GM21390 (cell line): ENCODE measurements around the gene ELANE.
"Not testable (repeated sequence)": the region's sequence is repeated elsewhere in the genome, so short reads cannot be mapped to it uniquely, and the experiment has no call there.

ENCODE experiments used
- ATAC-seq: cut with Tn5 transposase; IDR thresholded peaks from one replicate; pipeline ENCODE4 v1.9.1; 2021; ENCODE audit not compliant: unreplicated experiment

ELANE gene

GRCh38 chr19:835210-835810 lies 16.8 kb upstream of the ELANE start:
- no peak for ATAC-seq

GRCh38 chr19:840519-841206 lies 11.4 kb upstream of the ELANE start, which contains the start of gene PRTN3:
PRTN3 (plus strand) TSS chr19:840999; CDS start chr19:841009, 10 bp downstream.
- ATAC-seq = no peak

DNA sequence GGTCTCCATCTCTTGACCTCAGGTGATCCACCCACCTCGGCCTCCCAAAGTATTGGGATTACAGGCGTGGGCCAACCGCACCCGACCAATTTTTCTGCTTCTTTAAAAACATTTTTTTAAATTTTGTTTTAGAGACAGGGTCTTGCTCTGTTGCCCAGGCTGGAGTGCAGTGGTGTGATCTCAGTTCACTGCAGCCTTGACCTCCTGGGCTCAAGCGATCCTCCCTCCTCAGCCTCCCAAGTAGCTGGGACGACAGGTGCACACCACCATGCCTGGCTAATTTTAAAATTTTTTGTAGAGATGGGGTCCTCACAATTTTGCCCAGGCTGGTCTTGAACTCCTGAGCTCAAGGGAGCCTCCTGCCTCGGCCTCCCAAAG lies 9.3 kb upstream of the ELANE start:
- not testable (repeated sequence) for ATAC-seq

DNA sequence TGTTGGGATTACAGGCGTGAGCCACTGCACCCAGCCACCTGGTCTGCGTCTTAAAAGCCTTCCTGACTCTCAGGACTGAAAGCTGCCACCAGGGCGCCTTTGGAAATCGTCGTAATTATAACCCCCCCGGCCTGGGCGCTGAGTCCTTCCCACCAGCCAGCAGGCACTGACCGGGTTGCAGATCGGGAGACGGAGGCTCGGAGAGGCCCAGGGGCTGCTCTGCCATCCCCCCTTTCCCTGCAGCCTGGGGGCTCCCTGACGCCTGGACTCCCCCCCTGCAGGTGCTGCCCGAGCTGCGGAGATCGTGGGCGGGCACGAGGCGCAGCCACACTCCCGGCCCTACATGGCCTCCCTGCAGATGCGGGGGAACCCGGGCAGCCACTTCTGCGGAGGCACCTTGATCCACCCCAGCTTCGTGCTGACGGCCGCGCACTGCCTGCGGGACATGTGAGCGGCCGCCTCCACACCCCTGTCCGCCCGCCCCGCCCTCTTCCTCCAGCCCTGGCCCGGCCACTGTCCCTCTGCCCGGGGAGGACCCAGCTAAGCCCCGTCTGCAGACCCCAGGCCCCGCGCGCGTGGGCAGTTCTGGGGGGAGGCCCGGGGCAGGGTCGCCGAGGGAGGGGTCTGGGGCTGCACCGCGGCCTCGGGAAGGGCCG lies 8.8 kb upstream of the ELANE start:
- ATAC-seq = no peak

- no peak for ATAC-seq
These were observed 8.1 kb upstream of the ELANE start for GRCh38 chr19:843836-844545.

- no peak for ATAC-seq
These were observed 7.5 kb upstream of the ELANE start for GRCh38 chr19:844546-844971.

DNA sequence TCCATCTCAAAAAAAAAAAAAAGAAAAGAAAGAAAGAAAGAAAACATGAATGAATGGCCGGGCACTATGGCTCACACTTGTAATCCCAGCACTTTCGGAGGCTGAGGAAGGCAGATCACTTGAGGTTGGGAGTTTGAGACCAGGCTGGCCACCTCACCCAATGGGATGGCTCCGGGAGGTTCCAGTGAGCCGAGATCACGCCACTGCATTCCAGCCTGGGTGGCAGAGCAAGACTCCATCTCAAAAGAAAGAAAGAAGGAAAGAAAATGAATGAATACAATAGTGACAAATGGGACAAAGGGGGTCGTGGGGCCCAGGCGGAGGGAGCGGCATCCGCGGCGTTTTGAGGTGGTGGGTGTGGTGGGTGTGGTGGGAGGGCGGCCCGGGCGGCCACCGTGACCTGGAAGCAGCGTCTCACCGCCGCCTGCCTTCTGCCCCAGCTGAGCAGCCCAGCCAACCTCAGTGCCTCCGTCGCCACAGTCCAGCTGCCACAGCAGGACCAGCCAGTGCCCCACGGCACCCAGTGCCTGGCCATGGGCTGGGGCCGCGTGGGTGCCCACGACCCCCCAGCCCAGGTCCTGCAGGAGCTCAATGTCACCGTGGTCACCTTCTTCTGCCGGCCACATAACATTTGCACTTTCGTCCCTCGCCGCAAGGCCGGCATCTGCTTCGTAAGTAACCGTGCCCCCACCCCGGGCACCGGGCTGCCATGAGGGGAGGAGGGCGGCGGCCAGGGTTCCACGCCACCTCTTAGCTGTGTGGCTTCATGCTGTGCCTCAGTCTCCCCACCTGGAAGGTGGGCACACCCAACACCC lies 6.2 kb upstream of the ELANE start:
- ATAC-seq = no peak

GRCh38 chr19:848386-848921 lies 3.6 kb upstream of the ELANE start:
- ATAC-seq = no peak

GRCh38 chr19:849195-849594 lies 2.9 kb upstream of the ELANE start:
- not testable (repeated sequence) for ATAC-seq

DNA sequence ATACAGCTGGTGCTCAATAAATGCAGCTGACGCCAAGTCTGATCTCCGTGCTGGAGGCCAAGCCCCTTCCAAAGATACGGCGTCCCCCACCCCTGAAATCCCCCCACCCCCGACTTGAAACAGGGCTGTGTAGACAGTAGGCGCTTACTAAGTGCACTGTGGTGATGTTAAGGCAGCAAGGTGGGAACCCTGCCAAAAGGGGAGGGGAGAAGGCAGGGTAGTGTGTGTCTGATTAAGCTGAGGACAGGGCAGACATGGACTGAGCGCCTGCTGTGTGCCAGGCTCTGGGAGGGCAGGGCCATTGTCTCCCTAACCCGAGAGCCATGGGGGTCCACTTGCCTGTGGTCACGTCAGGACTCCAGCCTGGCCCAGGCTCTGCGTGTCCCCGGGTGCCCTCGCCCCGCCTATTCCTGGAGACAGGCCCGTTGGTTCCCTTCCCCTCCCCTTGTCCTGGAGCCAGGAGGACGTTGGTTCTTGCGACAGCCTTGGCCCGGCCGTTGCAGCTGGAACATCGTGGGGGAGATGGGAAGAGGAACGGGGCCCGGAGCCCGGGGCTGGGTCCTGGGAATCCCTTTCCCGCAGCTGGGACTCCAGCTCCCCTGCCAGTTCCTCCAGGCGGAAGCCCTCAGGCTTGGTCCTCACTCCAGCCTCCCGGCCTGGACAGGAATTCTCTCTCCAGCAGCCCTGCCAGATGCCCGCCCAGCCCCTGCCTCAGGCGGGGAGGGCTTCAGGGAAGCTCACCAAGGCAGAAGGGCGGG lies 1.7 kb upstream of the ELANE start:
- no peak for ATAC-seq

DNA sequence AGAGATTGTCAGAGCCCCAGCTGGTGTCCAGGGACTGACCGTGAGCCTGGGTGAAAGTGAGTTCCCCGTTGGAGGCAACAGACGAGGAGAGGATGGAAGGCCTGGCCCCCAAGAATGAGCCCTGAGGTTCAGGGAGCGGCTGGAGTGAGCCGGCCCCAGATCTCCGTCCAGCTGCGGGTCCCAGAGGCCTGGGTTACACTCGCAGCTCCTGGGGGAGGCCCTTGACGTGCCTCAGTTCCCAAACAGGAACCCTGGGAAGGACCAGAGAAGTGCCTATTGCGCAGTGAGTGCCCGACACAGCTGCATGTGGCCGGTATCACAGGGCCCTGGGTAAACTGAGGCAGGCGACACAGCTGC lies 1.1 kb upstream of the ELANE start:
- no peak for ATAC-seq

DNA sequence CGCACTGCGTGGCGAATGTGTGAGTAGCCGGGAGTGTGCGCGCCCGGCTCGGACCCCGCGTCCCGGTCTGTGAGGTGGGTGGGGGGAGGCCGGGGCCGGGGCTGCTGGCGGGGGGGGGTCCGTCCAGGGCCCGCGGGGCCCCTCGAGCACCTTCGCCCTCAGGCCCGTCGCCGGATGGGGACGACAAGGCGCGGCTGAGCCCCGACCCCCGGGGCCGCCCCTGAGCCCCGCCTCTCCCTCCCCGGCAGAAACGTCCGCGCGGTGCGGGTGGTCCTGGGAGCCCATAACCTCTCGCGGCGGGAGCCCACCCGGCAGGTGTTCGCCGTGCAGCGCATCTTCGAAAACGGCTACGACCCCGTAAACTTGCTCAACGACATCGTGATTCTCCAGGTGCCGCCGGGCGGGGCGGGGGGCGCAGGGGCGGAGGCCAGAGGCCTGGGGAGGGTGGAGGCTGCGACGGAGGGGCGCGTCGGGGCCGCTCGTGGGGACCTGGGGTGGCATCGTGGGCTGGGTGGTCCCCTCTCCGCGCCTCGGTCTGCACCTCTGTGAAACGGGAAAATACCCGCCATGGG lies 997 bp downstream of the ELANE start:
- ATAC-seq = no peak

- ATAC-seq = not testable (repeated sequence)
These were observed 1.6 kb downstream of the ELANE start for GRCh38 chr19:853614-854220.

DNA sequence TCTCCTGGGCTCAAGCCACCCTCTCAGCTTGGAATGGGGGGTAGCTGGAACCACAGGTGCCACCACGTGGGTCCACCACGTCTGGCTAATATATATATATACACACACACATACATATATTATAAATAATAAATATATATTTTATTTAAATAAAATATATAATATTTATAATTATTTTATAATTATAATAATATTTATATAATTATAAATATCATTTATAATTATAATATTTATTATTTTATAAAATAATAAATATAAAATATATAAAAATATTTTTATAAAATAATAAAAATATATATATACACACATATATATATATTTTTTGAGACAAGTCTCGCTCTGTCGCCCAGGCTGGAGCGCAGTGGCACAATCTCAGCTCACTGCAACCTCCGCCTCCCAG lies 2.4 kb downstream of the ELANE start:
- ATAC-seq = no peak

DNA sequence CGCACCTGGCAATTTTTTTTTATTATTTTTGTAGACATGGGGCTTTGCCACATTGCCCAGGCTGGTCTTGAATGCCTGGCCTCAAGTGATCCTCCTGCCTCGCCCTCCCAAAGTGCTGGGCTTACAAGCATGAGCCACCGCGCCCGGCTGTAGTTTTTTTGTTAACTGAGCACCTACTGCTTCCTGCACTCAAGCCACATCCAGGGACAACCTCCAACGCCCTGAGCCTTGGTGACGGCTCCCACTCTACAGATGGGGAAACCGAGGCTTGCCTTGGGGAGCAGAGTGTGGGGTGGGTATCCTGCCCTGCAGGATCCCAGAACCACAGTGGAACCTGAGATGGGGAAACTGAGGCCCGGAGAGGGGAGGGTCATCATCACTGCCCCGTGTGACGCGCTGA lies 3.0 kb downstream of the ELANE start:
- no peak for ATAC-seq

GRCh38 chr19:855566-856120 lies 3.5 kb downstream of the ELANE start:
- ATAC-seq = no peak

- no peak for ATAC-seq
These were observed 6.2 kb downstream of the ELANE start for GRCh38 chr19:858284-858683.

GRCh38 chr19:858868-859843 lies 7.1 kb downstream of the ELANE start, which contains the start of gene CFD:
CFD (plus strand) TSS chr19:859664; CDS start chr19:859690, 26 bp downstream.
- ATAC-seq = no peak
